GM21447 (cell line): Measurements from ENCODE around the gene KCNT2.
A peak's percentile ranks its signal among the peaks of the same experiment; 100 is the strongest.

Experiments
- ATAC-seq: cut with Tn5 transposase; IDR thresholded peaks from one replicate; pipeline ENCODE4 v1.9.1; 2021; ENCODE audit not compliant: unreplicated experiment

Gene KCNT2

GRCh38 chr1:196401452-196401833 is 206.8 kb downstream of the KCNT2 start:
- ATAC-seq, result no peak

- ATAC-seq, result no peak
Measured at GRCh38 chr1:196400478-196401451, 207.5 kb downstream of the KCNT2 start.

GRCh38 chr1:196399713-196400112 is 208.5 kb downstream of the KCNT2 start:
- no peak for ATAC-seq

DNA sequence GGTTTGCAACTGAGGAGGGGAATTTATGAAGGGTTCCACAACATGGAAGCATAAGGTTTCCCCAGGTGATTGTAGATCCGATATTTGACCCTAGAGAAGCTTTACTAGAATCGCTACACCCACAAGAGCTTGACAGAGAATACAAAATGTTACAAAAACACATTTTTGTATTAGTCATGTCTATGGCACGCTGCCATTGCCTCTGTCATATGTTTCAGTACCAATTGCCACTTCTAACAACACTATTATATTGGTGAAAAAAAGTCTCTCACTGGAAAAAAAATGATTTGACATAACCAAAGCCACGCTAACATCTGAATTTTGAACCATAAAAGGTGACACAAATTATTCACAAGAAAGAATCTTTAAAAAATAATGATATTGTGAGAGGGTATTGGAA is 214.5 kb downstream of the KCNT2 start:
- ATAC-seq, result no peak

DNA sequence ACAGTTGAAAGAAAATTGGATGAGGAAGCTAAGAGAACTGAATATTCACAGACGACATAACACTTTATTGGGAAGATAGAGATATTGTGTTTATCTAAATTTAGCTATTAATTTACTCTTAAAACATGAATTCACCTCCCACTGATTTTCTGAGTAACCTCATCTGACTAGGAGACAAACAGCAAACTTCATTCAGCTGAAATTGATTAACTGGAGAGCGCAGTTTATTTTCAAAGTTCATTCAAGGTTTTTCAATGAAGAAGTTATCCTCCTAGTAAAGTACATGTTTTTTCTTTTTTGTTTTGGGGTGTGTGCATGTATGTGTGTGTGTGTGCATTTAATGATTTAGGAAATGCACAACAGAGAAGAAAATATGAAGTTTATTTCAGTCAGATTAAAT is 215.0 kb downstream of the KCNT2 start:
- ATAC-seq, result no peak

DNA sequence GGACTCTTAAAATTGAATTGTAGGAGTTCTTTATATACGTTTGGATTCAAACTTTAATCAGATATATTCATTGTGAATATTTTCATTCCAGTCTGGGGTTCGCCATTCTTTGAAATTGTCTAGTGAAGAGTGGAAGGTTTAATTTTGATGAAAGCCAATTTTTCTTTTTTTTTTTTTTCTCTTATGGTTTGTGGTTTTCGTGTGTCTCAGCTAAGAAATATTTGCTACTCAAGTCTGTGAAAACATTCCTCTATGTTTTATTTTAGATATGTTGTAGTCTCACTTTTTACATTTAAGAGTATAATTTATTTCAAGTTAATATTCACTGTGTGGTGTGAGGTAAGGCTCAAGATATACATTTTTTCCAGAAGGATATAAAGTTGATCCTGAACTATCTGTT is 220.5 kb downstream of the KCNT2 start:
- no peak for ATAC-seq

DNA sequence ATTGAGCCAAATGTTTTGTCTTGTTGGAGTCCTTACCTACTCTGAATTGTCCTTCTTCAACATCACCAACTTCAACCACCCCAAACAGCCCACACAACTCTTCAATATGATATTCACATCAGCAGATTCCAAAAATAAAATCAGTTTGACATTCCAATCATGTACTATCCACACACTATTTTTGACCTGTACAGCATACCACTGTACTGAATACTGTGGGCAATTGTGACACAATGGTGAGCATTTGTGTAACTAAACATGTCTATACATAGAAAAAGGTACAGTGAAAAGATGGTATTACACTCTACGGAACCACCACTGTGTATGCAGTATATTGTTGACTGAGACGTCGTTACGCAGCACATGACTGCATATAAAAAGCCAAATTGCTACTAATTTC is 223.1 kb downstream of the KCNT2 start:
- no peak for ATAC-seq

GRCh38 chr1:196382383-196382782 is 225.9 kb downstream of the KCNT2 start:
- no peak for ATAC-seq

GRCh38 chr1:196381544-196381943 is 226.7 kb downstream of the KCNT2 start:
- ATAC-seq, result no peak

DNA sequence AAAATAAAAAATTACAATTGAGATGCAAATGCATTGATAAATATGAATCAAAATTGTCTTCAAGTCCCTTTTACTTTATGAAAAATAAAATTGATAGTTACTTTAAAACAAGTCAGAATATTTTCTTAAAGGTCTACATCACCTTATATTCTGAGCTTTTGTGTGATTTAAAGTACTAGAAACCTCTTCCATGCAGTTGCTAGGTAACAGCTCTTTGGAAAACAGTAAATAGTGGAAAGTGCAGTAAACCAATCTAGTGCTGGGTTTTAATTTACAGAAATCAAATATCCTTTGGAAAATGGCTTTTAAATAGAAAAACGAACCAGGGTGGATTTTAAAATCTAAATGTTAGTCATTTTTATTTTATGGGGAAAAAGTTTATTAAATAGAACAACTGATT is 227.9 kb downstream of the KCNT2 start:
- ATAC-seq, result no peak

DNA sequence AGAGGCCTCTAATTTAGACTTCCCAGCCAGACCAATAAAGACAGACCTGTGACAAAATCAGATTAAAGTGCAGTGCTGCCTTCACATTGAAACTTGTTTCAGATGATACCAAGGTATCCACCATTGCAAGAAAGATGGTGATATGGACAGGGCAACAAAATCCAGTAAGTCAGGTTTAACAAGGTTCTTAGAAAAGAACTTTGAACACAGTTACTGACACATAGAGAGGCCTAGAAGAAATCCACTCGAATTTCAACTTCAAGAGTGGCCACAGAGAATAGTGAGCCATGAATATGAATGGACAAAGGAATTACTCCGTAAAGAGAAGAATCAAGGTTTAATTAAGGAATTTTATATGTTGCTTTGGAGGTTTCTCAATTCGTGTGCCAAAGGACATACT is 230.4 kb downstream of the KCNT2 start:
- ATAC-seq, result no peak

DNA sequence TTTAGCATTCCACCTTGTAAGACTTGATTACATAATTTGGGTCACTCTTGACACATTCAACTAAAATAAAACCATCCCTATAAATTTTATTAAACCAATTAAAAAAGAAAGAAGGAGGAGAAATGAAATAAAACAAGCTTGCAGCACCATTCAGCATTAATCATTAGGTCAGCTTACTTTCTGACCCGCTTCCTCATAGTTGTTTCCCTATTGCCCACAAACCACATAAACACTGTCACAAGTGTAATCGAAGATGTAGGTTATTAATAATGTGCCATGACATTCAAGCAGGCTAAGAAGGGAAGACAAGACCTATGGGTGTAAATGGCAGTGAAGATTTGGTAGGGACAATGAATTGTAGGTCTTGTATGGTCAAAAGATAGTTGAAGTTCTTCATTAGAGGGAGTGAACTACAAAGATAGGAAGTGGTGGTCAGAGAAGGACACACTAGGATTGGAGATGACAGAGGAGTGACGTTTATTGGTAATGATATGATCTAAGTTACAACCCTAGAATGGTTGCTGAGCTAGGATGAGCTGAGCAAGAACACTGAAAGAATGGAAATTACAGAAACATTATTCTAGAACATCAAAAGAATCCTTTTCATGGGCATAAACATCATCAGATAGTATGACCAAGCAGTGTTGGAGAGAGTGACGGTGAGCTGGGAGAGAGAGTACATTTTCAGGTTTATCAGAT is 231.5 kb downstream of the KCNT2 start:
- ATAC-seq, result no peak

GRCh38 chr1:196373798-196374197 is 234.4 kb downstream of the KCNT2 start:
- ATAC-seq, result no peak

GRCh38 chr1:196372896-196373536 is 235.2 kb downstream of the KCNT2 start:
- peak; percentile 85 for ATAC-seq

GRCh38 chr1:196367838-196368237 is 240.4 kb downstream of the KCNT2 start:
- no peak for ATAC-seq

DNA sequence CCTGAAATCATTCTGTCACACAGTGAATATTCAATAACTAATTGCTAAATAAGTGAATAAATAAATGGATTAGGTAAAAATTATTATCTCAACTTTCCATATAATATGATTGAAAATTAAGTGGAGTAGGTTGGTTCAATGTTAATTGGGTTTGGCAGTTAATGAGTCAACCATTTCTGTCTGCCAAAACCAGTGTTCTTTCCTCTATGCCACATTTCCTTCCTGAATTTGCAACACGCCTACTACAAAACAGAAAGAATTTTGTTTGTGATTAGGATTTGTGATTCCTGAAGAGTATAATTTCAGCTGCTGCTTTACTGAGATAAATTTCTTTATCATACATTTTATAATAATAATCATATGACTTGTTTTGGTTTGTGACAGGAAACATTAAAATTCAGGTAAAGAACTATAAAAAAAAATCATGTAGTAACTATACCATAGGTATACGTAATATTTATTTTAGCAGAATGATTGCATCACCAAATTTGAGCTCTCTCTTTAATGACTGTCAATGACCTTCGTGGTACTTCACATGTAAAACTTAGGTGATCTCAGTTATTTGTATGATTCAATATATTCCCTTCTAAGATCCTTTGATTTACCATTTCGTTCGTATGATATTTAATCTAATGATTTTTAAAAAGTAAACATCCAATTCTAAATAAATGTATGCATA is 241.3 kb downstream of the KCNT2 start:
- no peak for ATAC-seq

DNA sequence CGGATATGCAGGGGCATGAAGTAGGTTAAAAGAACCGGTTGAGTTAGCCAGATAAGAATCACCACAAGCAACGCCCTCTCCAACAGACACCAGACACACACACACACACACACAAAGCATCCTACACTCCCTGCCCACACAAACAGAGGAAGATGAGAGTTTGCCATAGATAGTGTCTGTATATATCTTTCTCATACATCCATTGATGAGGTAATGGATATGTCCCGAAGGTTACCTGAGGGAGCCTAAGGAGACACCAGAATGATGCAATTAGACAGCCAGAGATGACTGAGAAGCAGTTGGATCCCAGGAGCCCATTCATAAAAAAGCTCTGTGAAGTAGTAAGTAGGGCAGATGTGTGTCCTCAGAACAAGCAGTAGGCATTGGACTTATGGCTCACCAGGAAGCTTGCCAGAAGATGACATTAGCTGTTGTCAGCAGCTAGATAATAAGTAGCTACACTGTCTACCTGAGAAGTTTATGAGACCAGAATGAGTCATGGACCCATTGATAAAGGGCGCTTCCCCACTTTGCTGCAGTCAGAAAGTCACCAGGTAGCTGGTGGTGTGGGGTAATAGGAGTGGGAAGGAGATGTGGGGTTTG is 247.0 kb downstream of the KCNT2 start:
- no peak for ATAC-seq

- no peak for ATAC-seq
Measured at GRCh38 chr1:196357913-196358312, 250.3 kb downstream of the KCNT2 start.

- ATAC-seq, result no peak
Measured at GRCh38 chr1:196355206-196355786, 252.9 kb downstream of the KCNT2 start.

DNA sequence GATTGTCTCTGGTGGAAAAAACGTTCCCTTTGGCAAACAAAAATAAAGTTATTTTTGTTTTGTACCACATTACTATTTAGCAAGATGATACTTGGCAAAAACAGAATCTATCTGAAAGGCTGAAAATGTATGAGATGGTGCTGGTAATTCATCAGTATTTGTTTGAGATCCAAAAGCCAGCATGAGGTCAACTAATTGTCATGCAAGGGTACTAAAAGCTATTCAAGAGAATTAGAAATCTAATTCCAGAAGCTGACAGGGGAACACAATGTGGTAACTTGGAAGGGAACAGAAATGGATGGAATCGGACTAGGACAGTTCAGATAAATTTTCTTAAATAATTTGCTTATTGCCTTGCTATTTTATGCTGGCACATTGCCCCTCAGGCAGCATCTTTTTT is 263.8 kb downstream of the KCNT2 start:
- ATAC-seq, result no peak
